Eye (tissue), 1 donor: Measurements from ENCODE around the gene SNAPC2.

ENCODE experiments used
- DNase-seq: peaks from one replicate; pipeline ENCODE4 v3.0.0-alpha.2; 2015

SNAPC2 gene

GRCh38 chr19:7971553-7972520, 51.7 kb downstream of the SNAPC2 start:
- no peak for DNase-seq
